Hypothalamus (tissue), 51 donors: ENCODE measurements around the gene AKR7A2.
"Not testable (repeated sequence)": the region's sequence is repeated elsewhere in the genome, so short reads cannot be mapped to it uniquely, and the experiment has no call there.

Experiments used
- DNase-seq, 51 donors: peaks; one replicate each; lab custom pipeline; 2025; lab: John Stamatoyannopoulos, UW

Gene AKR7A2

GRCh38 chr1:19308509-19308907 lies 3.4 kb downstream of the AKR7A2 start:
- DNase-seq, result no peak

DNA sequence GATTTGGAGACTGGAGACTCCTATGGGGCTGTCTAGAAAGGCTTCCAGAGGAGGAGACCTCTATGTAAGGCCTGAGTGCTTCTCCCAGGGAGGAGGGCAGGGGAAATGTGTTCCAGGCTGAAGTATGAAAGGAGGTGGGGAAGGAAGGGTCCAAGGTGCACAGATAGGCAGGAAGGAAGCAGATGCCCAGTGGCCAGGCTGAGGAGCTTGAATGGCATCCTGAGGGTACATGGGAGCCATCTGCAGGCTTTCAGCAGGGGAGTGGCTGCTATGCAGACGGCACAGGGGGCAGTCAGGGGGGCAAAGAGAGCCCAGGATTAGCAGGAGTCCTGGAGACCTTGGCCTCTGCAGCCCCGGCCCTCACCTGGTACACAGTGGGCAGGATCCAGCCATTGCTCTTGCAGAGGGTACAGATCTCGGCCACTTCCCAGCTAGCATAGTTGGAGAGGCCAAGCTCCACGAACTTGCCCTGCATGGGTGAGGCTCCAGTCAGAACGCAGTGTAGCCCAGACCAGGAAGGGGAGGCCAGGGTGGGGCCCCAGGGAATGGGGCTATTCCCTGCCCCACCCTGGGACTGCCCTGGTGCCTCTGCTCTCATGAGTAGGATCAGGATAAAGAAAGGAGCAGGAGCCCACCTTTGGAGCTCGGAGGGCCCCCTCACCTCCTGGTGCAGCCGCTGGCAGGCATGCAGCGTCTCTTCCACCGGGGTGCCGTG lies 4.0 kb downstream of the AKR7A2 start:
- DNase-seq, result no peak

- no peak for DNase-seq
Observed at GRCh38 chr1:19306941-19307340, 5.0 kb downstream of the AKR7A2 start.

DNA sequence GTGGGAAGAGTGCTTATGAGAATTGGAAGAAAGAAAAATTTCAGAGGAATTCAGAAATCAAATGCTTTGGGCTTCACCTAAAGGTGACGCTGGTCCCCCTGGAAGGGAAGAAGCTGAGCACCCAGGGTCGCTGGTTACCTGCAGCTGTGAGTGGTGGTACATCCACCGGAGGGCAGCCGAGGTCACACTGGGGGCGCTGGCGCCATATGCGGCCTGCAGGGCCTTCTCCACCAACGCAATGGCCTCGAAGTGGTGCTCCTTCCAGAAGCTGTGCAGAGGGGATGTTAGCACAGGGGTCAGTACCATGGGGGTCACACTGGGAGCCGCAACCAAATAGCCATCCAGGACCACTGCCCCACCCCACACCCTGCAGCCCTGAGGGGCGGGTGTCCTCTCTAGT lies 6.1 kb downstream of the AKR7A2 start:
- no peak for DNase-seq

- not testable (repeated sequence) for DNase-seq
Observed at GRCh38 chr1:19304081-19304480, 7.9 kb downstream of the AKR7A2 start.

DNA sequence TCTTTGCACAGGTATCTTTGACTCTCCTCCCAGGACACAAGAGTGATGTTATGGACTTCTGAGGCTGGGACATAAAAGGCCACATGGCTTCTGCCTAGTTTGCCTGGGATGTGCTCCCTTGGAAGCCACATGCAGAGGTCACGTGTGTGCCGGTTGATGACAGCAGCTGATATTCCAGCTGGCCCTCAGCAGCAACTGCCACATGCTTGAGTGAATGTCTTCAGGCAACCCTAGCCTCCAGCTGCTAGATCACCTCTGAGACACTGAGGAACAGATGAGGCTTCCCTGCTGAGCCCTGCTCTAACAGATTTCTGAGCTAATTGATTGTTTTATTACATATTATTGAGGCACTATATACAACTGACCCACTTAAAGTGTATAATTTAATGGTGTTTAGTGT lies 11.7 kb downstream of the AKR7A2 start:
- DNase-seq, result no peak

DNA sequence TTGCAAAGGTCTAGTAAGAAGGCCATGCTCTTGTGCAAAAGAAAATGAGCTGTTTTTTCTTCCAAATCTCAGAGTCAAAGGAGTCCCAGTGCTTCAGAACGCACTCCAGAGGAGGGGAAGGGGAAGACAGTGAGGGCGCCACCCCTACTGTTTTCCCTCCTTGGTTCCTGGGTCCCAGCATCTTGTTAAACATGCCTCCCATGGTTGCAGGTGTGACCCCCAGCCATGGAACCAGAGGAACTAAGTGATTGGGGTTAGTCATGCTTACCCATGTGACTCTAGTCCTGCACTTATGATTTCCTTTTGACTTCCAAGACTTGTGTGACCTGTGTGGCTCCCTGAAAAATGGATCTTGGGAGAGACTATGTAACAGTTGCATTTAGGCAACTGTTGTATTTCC lies 17.3 kb downstream of the AKR7A2 start:
- DNase-seq, result no peak

- no peak for DNase-seq
Observed at GRCh38 chr1:19289244-19289643, 22.7 kb downstream of the AKR7A2 start.

GRCh38 chr1:19288324-19289241 lies 23.4 kb downstream of the AKR7A2 start, which contains the start of gene AKR7A3:
TSS of gene AKR7A3 (minus strand) at chr1:19288770. CDS start at chr1:19288709, 61 bp downstream.
- DNase-seq, result peak in 35 of 51 donors; percentile 3 to 72 (median 41)

DNA sequence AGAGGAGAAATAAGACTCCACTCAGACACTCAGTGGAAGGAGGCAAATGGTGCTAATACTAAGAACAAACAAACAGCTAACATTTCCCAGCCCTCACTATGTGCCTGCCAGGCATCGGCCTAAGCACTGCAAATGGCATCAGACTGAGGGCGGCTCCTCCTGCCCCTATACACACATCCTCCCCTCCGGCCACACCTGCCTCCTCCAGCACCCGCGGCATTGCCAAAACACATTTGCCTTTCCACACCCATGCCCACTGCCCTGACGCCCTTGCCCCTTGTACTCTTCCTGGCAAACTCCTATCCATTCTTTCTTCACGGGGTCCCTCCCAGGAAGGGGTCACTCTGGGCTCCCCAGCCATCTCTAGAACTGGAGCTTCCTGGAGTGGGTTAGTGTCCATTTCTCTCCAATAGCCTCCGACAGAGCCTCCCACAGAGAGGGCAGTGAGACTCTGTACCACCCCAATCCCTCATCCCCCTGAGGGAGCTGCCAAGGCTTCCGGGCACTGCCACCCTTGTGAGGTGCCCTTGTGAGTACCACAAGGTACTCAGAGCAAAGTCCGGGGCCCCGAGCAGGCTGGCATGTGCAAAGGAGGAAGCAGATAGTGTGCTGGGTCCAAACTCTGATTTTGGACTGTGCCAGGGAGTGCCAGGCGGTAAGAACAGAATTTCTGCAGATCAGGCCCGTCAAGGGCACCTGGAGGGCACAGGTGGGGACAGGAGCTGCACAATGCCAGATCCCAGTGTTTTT lies 24.3 kb downstream of the AKR7A2 start:
- DNase-seq, result peak in 1 of 51 donors; percentile 13

DNA sequence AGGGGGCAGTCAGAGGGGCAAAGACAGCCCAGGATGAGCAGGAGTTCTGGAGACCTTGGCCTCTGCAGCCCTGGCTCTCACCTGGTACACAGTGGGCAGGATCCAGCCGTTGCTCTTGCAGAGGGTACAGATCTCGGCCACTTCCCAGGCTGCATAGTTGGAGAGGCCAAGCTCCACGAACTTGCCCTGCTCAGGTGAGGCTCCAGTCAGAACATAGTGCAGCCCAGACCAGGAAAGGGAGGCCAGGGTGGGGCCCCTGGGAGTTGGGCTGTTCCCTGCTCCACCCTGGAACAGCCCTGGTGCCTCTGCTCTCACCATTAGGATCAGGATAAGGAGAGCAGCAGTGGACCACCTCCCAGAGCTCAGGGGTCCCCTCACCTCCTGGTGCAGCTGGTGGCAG lies 26.1 kb downstream of the AKR7A2 start:
- not testable (repeated sequence) for DNase-seq

GRCh38 chr1:19285366-19285765 lies 26.6 kb downstream of the AKR7A2 start:
- not testable (repeated sequence) for DNase-seq

DNA sequence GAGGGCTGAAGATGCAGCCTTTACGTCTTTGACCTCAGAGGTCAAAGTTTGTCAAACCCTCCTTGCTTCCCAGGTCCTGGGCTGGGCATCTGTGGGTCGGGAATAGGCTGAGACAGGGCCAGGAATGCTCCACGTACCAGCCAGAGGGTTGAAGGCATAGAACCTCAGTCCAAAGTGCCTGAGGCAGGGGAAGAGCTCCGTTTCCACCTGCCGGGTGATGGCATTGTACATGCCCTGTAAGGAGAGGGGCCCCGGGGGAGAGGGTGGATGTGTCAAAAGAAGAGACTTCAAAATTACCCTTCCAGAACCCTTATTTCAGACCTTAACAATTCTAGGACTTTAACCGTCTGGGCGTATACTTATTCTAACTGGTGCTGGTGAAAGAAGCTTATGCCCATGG lies 27.1 kb downstream of the AKR7A2 start:
- DNase-seq, result no peak

GRCh38 chr1:19283891-19284290 lies 28.1 kb downstream of the AKR7A2 start:
- no peak for DNase-seq

GRCh38 chr1:19274636-19275035 lies 37.3 kb downstream of the AKR7A2 start:
- no peak for DNase-seq

- not testable (repeated sequence) for DNase-seq
Observed at GRCh38 chr1:19273844-19274531, 38.0 kb downstream of the AKR7A2 start.

- no peak for DNase-seq
Observed at GRCh38 chr1:19273106-19273843, 38.7 kb downstream of the AKR7A2 start.

GRCh38 chr1:19272064-19272463 lies 39.9 kb downstream of the AKR7A2 start:
- no peak for DNase-seq

DNA sequence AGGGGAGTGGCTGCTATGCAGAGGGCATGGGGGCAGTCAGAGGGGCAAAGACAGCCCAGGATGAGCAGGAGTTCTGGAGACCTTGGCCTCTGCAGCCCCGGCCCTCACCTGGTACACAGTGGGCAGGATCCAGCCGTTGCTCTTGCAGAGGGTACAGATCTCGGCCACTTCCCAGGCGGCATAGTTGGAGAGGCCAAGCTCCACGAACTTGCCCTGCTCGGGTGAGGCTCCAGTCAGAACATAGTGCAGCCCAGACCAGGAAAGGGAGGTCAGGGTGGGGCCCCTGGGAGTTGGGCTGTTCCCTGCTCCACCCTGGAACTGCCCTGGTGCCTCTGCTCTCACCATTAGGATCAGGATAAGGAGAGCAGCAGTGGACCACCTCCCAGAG lies 41.6 kb downstream of the AKR7A2 start:
- DNase-seq, result not testable (repeated sequence)
